Measurements from ENCODE around the gene ECHDC3.

DNA sequence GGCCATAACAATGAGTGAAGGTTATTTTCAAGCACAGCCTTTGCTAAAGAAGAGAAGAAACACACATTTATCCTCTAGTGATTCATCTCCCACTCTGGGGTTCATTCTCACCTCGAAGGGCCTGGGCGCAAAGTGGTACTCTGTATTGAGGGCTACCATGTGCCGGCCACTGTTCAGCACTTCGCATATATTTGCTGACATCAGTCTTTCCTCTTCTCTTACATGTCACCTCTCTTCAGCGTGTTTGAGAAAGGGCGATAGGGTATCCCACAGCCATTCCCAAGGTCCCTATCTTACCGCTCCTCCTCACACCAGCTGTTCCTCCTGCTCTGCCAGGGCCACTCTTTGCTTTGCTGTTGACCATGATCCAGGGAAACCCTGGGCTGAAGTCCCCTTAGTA lies 48.8 kb upstream of the ECHDC3 start:
- TF ChIP-seq, protein P1, sequence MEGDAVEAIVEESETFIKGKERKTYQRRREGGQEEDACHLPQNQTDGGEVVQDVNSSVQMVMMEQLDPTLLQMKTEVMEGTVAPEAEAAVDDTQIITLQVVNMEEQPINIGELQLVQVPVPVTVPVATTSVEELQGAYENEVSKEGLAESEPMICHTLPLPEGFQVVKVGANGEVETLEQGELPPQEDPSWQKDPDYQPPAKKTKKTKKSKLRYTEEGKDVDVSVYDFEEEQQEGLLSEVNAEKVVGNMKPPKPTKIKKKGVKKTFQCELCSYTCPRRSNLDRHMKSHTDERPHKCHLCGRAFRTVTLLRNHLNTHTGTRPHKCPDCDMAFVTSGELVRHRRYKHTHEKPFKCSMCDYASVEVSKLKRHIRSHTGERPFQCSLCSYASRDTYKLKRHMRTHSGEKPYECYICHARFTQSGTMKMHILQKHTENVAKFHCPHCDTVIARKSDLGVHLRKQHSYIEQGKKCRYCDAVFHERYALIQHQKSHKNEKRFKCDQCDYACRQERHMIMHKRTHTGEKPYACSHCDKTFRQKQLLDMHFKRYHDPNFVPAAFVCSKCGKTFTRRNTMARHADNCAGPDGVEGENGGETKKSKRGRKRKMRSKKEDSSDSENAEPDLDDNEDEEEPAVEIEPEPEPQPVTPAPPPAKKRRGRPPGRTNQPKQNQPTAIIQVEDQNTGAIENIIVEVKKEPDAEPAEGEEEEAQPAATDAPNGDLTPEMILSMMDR (IDR thresholded peaks at IDR 0.05) = no peak
- TF ChIP-seq ZFX (IDR thresholded peaks at IDR 0.05; ENCODE audit: borderline replicate concordance) = no peak
